Measurements from ENCODE around the gene STOX2.

Gene STOX2

GRCh38 chr4:184019076-184019475 lies 114.0 kb downstream of the STOX2 start:
- TF ChIP-seq, protein P1, sequence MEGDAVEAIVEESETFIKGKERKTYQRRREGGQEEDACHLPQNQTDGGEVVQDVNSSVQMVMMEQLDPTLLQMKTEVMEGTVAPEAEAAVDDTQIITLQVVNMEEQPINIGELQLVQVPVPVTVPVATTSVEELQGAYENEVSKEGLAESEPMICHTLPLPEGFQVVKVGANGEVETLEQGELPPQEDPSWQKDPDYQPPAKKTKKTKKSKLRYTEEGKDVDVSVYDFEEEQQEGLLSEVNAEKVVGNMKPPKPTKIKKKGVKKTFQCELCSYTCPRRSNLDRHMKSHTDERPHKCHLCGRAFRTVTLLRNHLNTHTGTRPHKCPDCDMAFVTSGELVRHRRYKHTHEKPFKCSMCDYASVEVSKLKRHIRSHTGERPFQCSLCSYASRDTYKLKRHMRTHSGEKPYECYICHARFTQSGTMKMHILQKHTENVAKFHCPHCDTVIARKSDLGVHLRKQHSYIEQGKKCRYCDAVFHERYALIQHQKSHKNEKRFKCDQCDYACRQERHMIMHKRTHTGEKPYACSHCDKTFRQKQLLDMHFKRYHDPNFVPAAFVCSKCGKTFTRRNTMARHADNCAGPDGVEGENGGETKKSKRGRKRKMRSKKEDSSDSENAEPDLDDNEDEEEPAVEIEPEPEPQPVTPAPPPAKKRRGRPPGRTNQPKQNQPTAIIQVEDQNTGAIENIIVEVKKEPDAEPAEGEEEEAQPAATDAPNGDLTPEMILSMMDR (conservative IDR thresholded peaks at IDR 0.05; ENCODE audit: low read depth), result no peak
- peak; percentile 63 for DNase-seq (ENCODE audit: low spot score)
- ChIA-PET CTCF (interaction anchor here (0.5 kb wide), 1 partner anchor 80 kb away, joined by 10 read pairs; no protein-coding TSS in a partner anchor), POLR2A (ENCODE audit: low non-redundant PET) (no interaction called here)
- H3K27ac ChIP-seq, result no peak overlapping the region

GRCh38 chr4:184019667-184020623 lies 114.8 kb downstream of the STOX2 start:
- POLR2A ChIA-PET (ENCODE audit: low non-redundant PET), result no interaction called here
- TF ChIP-seq, protein P1 (conservative IDR thresholded peaks at IDR 0.05; ENCODE audit: low read depth), result no peak
- CTCF ChIA-PET, result no interaction called here
- no peak for DNase-seq (ENCODE audit: low spot score)
- H3K27ac ChIP-seq, result peak overlapping the region; percentile 52

DNA sequence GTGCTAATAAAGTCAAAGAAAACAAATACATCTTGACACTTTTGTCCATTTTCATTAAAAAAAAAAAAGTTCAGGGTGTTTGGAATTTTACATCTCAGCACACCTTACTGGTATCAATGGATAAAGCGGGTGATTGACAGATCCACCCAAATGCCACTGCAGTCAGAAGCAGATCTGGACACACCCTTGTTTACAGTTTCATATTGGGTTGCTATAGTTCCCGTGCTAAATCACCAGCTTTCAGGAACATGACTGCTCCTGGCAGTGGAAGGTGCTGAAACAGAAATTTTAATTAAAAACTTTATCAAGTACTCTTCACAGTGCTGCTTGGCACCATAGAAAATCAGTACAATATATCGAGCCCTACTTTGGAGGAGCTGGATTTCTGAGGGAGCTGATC lies 116.3 kb downstream of the STOX2 start:
- DNase-seq (ENCODE audit: low spot score), result peak; percentile 63
- ChIA-PET CTCF (interaction anchor here (0.6 to 0.7 kb wide), 4 partner anchors 73 to 984 kb away, joined by 3 read pairs; no protein-coding TSS in a partner anchor), POLR2A (ENCODE audit: low non-redundant PET) (interaction anchor here (0.7 kb wide), 1 partner anchor 209 kb away, joined by 3 read pairs; no protein-coding TSS in a partner anchor)
- H3K27ac ChIP-seq, result no peak overlapping the region
- TF ChIP-seq, protein P1 (conservative IDR thresholded peaks at IDR 0.05; ENCODE audit: low read depth), result no peak

DNA sequence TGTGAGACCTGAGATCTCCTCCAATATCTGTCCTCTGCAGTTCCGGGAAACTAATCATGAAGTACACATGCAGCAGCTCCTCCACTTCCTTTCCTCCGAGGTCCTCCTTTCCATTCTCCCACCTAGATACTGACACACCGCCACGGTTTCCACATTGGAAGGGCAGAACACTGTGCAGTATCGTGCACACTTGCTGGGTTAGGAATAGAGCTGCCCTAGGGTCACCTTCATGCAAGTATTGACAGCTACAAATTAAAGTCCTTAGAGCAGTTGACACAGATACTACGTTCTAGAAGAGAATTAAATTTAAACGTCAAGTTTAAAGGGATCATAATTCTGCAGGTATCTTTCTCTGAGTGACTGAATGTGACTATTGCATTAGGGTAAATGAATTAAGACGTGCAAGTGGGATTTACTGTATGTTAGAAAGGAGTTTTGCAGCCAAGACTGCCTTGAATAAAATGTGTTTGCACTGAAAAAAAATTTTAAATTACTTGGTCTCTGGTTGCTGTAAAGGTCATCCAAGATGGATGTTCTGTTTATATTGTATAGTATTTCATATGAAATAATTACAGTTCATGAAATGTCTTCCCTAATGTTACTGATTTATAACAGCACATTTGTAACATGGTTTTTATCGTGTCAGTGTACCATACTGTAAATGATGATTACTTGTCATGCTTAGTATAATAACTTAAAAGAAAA lies 117.7 kb downstream of the STOX2 start:
- POLR2A ChIA-PET (ENCODE audit: low non-redundant PET), result no interaction called here
- TF ChIP-seq, protein P1 (conservative IDR thresholded peaks at IDR 0.05; ENCODE audit: low read depth), result no peak
- CTCF ChIA-PET, result interaction anchor here (0.5 kb wide), 1 partner anchor 603 kb away, joined by 3 read pairs; no protein-coding TSS in a partner anchor
- H3K27ac ChIP-seq, result no peak overlapping the region
- no peak for DNase-seq (ENCODE audit: low spot score)

DNA sequence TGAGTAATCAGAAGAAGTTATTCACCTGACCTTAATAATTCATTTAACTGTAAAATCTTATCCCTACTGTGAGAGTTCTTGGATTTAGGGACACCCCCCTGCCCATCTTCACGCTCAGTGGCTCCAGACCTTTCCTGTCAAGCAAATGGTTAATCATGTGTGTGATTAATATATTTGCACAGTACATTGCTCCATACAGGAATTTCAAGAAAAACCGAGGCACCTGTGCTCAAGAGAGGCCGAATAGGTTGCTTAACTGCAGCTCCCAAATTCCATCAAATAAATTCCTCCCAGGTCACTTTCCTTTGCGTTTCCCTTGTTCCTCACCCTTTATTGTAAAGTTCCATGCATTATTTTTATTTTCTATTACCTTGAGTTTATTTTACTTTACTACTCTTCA lies 119.5 kb downstream of the STOX2 start:
- no peak for DNase-seq (ENCODE audit: low spot score)
- ChIA-PET CTCF (no interaction called here), POLR2A (ENCODE audit: low non-redundant PET) (no interaction called here)
- no peak overlapping the region for H3K27ac ChIP-seq
- TF ChIP-seq, protein P1 (conservative IDR thresholded peaks at IDR 0.05; ENCODE audit: low read depth), result no peak

Data from RWPE1 (cell line).